Activated T-helper 17 cell treated with anti-CD3 and anti-CD28 coated beads, Interleukin-2, amount 50 U/mL, for 72 hours (primary cell): Measurements from ENCODE around the gene KLHL29. TPM values are rescaled to one million over a fixed set of nuclear protein-coding genes. Genes with fewer than 3 reads are reported as not detected.

Experiments used
- ATAC-seq: fragments of 150-1000 bp; cut with Tn5 transposase; replicated peaks from 2 replicates; pipeline ENCODE4 v1.10.0; 2021; ENCODE audit warnings: mild to moderate bottlenecking, moderate library complexity
- H3K27ac Mint-ChIP-seq: one replicate; pipeline ENCODE4 v1.8.0; 2022; ENCODE audit warnings: mixed read lengths
- H3K27me3 Mint-ChIP-seq: one replicate; pipeline ENCODE4 v1.8.0; 2022; ENCODE audit warnings: mixed read lengths
- H3K36me3 Mint-ChIP-seq: one replicate; pipeline ENCODE4 v1.8.0; 2022; ENCODE audit warnings: low read depth, mild to moderate bottlenecking, mixed read lengths
- H3K4me1 Mint-ChIP-seq: one replicate; pipeline ENCODE4 v1.8.0; 2022; ENCODE audit warnings: mixed read lengths
- H3K4me3 Mint-ChIP-seq: one replicate; pipeline ENCODE4 v1.8.0; 2022; ENCODE audit warnings: mild to moderate bottlenecking, mixed read lengths
- H3K9me3 Mint-ChIP-seq: one replicate; pipeline ENCODE4 v1.8.0; 2022; ENCODE audit warnings: mixed read lengths
- total RNA-seq, 2 donors: library from RNA; stranded (reverse); gene quantifications; one replicate each; pipeline ENCODE4 v1.2.3, GENCODE V29; 2022

Gene KLHL29
- total RNA-seq, 2 donors from 2014 or later, result 0.26 to 0.56 TPM

GRCh38 chr2:23685181-23685580 is 300.2 kb downstream of the KLHL29 start:
- H3K4me3 Mint-ChIP-seq, result no peak overlapping the region

GRCh38 chr2:23685706-23686105 is 300.7 kb downstream of the KLHL29 start:
- no peaks in the 10 kb centered on the region for H3K9me3 Mint-ChIP-seq
- no peak overlapping the region for H3K27ac Mint-ChIP-seq
- no peak overlapping the region for H3K4me3 Mint-ChIP-seq
- H3K27me3 Mint-ChIP-seq, result no peaks in the 10 kb centered on the region
- H3K4me1 Mint-ChIP-seq, result no peaks in the 10 kb centered on the region
- ATAC-seq, result no peak
- no peaks in the 10 kb centered on the region for H3K36me3 Mint-ChIP-seq

More at GRCh38 chr2:23685181-23685580, 300.2 kb downstream of the KLHL29 start:
- ATAC-seq, result no peak
- H3K4me1 Mint-ChIP-seq, result no peaks in the 10 kb centered on the region
- H3K9me3 Mint-ChIP-seq, result no peaks in the 10 kb centered on the region
- no peaks in the 10 kb centered on the region for H3K27me3 Mint-ChIP-seq
- no peaks in the 10 kb centered on the region for H3K36me3 Mint-ChIP-seq
- no peak overlapping the region for H3K27ac Mint-ChIP-seq

DNA sequence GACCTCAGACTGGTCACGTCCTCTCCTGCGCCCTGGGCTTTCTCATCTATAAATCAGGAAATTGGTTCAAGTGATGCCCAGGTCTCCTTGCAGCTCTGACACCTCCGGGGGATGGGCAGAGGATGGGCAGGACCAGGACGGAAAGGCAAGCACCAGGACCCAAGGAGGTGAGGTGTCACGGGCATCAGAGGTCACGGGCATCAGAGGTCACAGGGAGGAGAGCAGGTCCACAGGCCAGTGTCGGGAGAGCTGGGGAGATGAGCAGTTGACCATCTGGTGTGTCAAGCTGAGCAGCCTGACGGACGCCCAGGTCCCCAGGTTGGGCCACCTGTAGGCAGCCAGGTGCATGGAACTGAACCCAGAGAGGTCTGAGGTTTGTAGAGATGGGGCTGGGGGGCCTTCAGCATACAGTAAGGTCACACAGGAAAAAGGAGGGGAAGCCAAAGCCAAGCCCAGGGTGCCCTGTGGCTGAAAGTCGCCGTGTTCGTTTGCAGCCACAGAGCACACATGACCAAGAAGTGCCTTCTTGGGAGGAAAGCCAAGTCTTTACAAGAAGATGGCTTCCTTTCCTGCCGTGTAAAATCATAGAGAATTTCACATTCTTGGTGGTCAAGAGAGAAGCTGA is 301.5 kb downstream of the KLHL29 start:
- no peaks in the 10 kb centered on the region for H3K9me3 Mint-ChIP-seq
- H3K4me1 Mint-ChIP-seq, result no peaks in the 10 kb centered on the region
- H3K36me3 Mint-ChIP-seq, result no peaks in the 10 kb centered on the region
- no peak for ATAC-seq
- H3K27ac Mint-ChIP-seq, result no peak overlapping the region
- H3K4me3 Mint-ChIP-seq, result no peak overlapping the region
- H3K27me3 Mint-ChIP-seq, result no peaks in the 10 kb centered on the region

DNA sequence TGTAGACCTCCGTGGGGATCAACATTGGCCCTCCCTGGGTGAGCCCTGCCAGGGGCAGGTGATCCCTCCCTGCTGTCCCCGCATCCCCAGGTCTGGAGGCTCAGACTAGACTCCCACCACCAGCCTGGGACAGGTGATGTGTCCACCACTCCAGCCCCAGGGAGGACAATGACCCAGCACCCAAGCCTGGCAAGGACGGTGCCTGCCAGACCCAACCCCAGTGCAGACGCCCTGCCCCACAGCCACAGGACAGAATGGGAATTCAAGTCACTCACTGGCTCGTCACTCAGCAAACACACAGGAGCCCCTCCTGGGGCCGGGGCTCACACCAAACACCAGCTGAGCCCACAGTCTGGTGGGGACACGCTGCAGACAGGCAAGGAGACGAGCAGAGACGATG is 302.2 kb downstream of the KLHL29 start:
- Mint-ChIP-seq H3K9me3 (no peaks in the 10 kb centered on the region), H3K4me1 (no peaks in the 10 kb centered on the region), H3K36me3 (no peaks in the 10 kb centered on the region), H3K27ac (no peak overlapping the region), H3K4me3 (no peak overlapping the region), H3K27me3 (no peaks in the 10 kb centered on the region)
- no peak for ATAC-seq

GRCh38 chr2:23687713-23688112 is 302.7 kb downstream of the KLHL29 start:
- Mint-ChIP-seq H3K27me3 (no peaks in the 10 kb centered on the region), H3K27ac (no peak overlapping the region), H3K4me1 (no peaks in the 10 kb centered on the region), H3K4me3 (no peak overlapping the region), H3K36me3 (no peaks in the 10 kb centered on the region), H3K9me3 (no peaks in the 10 kb centered on the region)
- no peak for ATAC-seq

GRCh38 chr2:23688486-23689130 is 303.6 kb downstream of the KLHL29 start:
- H3K27ac Mint-ChIP-seq, result no peak overlapping the region
- no peak for ATAC-seq
- no peaks in the 10 kb centered on the region for H3K36me3 Mint-ChIP-seq
- no peaks in the 10 kb centered on the region for H3K4me1 Mint-ChIP-seq
- no peak overlapping the region for H3K4me3 Mint-ChIP-seq
- no peaks in the 10 kb centered on the region for H3K9me3 Mint-ChIP-seq
- no peaks in the 10 kb centered on the region for H3K27me3 Mint-ChIP-seq

DNA sequence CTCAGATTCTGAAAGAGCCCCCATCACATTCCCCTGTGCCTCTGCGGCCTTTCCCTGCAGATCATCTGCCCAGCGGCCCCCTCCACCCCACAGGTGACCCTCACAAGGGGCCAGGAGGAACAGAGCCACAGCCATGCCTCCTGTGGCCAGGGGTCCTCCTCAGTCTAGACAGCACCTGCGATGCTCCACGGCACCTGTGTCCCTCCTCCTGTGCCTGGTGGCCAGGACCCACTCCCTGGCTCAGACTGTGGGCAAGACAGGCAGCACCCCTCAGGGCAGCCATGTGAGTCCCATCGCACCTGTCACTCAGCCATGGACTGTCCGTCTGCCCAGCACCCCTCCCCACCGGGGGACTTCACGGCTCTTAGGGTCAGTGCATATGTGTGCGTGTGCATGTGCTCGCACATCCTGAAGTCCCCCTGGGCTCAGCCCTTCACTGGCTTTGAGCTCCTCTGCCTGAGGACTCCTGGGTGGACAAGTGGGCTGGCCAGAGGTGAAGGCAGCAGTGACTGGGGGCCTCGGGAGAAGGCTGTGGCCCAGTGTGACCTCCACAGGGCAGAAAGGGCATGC is 304.2 kb downstream of the KLHL29 start:
- H3K4me1 Mint-ChIP-seq, result no peaks in the 10 kb centered on the region
- H3K27me3 Mint-ChIP-seq, result no peaks in the 10 kb centered on the region
- no peak for ATAC-seq
- no peaks in the 10 kb centered on the region for H3K36me3 Mint-ChIP-seq
- H3K9me3 Mint-ChIP-seq, result no peaks in the 10 kb centered on the region
- H3K4me3 Mint-ChIP-seq, result no peak overlapping the region
- H3K27ac Mint-ChIP-seq, result no peak overlapping the region

- Mint-ChIP-seq H3K36me3 (no peaks in the 10 kb centered on the region), H3K4me3 (no peak overlapping the region), H3K4me1 (no peaks in the 10 kb centered on the region), H3K27me3 (no peaks in the 10 kb centered on the region), H3K9me3 (no peaks in the 10 kb centered on the region), H3K27ac (no peak overlapping the region)
- no peak for ATAC-seq
Observed at GRCh38 chr2:23689891-23690290, 304.9 kb downstream of the KLHL29 start.

GRCh38 chr2:23690421-23691105 is 305.6 kb downstream of the KLHL29 start:
- no peak for ATAC-seq
- H3K27ac Mint-ChIP-seq, result no peak overlapping the region
- no peaks in the 10 kb centered on the region for H3K4me1 Mint-ChIP-seq
- H3K9me3 Mint-ChIP-seq, result no peaks in the 10 kb centered on the region
- no peaks in the 10 kb centered on the region for H3K36me3 Mint-ChIP-seq
- H3K27me3 Mint-ChIP-seq, result no peaks in the 10 kb centered on the region
- H3K4me3 Mint-ChIP-seq, result no peak overlapping the region

DNA sequence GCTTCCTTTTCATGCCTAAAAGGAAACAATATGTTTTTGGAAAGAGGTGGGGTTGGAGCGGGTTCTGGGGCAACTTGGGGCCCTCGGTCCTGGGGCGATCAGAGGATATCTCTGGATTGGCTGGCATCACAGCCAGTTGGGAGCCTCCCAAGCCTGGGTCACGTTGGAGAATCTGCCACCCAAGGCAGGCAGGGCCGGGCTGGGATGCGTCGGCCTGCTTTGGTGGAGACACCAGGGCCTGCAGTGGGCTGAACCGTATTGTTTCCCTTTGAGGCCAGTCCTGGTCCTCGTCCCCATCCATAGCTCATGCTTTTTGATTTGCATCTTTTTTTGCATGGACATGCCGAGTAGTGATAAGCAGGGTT is 306.1 kb downstream of the KLHL29 start:
- no peaks in the 10 kb centered on the region for H3K36me3 Mint-ChIP-seq

DNA sequence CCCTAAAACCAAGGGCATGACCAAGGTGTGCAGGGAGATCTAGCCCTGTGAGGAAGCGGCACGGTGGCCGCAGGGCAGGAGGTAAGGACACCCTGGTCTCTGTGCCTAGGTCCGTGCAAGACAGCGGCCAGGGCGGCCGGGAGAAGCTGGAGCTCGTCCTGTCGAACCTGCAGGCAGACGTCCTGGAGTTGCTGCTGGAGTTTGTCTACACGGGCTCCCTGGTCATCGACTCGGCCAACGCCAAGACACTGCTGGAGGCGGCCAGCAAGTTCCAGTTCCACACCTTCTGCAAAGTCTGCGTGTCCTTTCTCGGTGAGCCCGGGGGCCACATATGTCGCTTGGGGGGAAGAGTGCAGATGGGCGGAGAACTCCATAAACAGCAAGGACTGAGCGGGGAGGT is 306.6 kb downstream of the KLHL29 start:
- ATAC-seq, result no peak
- H3K4me1 Mint-ChIP-seq, result no peaks in the 10 kb centered on the region
- no peak overlapping the region for H3K4me3 Mint-ChIP-seq
- no peak overlapping the region for H3K27ac Mint-ChIP-seq
- H3K36me3 Mint-ChIP-seq, result no peaks in the 10 kb centered on the region
- no peaks in the 10 kb centered on the region for H3K27me3 Mint-ChIP-seq
- H3K9me3 Mint-ChIP-seq, result no peaks in the 10 kb centered on the region

More for the DNA sequence above, 306.1 kb downstream of the KLHL29 start:
- Mint-ChIP-seq H3K4me3 (no peak overlapping the region), H3K4me1 (no peaks in the 10 kb centered on the region), H3K9me3 (no peaks in the 10 kb centered on the region), H3K27ac (no peak overlapping the region), H3K27me3 (no peaks in the 10 kb centered on the region)
- no peak for ATAC-seq

DNA sequence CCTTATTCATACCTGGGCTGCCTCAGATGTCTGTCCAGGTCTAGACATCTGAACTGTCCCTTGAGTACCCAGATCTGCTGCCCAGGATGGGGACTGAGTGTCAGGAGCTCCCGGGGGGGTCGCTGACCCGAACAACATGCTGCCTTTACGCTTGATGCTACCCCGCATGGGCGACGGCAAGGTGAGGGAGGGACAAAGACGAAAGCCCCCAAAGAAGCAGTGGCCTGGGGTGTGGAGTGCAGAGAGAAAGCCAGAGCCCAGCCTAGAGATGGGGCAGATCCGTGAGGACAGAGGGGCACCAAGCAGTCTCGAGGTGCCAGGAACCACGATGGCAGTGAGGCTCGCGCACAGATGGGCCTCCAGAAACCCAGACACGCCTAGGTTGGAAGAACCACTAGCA is 307.3 kb downstream of the KLHL29 start:
- H3K9me3 Mint-ChIP-seq, result no peaks in the 10 kb centered on the region
- no peak overlapping the region for H3K4me3 Mint-ChIP-seq
- H3K4me1 Mint-ChIP-seq, result no peaks in the 10 kb centered on the region
- ATAC-seq, result no peak
- H3K27me3 Mint-ChIP-seq, result no peaks in the 10 kb centered on the region
- H3K36me3 Mint-ChIP-seq, result no peaks in the 10 kb centered on the region
- H3K27ac Mint-ChIP-seq, result no peak overlapping the region

- H3K27me3 Mint-ChIP-seq, result no peaks in the 10 kb centered on the region
- no peak overlapping the region for H3K4me3 Mint-ChIP-seq
- no peak for ATAC-seq
- H3K27ac Mint-ChIP-seq, result no peak overlapping the region
- no peaks in the 10 kb centered on the region for H3K9me3 Mint-ChIP-seq
- H3K36me3 Mint-ChIP-seq, result no peaks in the 10 kb centered on the region
- H3K4me1 Mint-ChIP-seq, result no peaks in the 10 kb centered on the region
Observed at GRCh38 chr2:23692851-23693605, 308.0 kb downstream of the KLHL29 start.

DNA sequence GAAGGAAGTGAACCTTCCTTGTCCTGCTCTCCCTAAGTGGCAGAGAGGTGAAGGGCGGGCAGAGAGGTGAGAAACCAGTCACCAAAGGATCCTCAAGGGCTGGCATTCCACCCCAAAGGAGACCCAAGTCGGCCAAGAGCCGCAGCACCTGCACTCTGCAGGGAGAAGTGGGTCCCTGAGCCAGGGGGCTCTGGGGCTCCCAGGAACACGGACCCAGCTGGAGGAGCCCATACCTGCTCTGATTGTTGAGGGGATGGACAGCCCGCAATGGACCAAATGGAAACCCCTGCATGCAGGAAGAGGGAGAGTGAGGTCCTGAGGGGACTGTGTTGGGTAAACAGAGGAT is 308.6 kb downstream of the KLHL29 start:
- no peaks in the 10 kb centered on the region for H3K27me3 Mint-ChIP-seq
- no peak overlapping the region for H3K4me3 Mint-ChIP-seq
- H3K4me1 Mint-ChIP-seq, result no peaks in the 10 kb centered on the region
- H3K9me3 Mint-ChIP-seq, result no peaks in the 10 kb centered on the region
- H3K27ac Mint-ChIP-seq, result no peak overlapping the region
- ATAC-seq, result no peak
- no peaks in the 10 kb centered on the region for H3K36me3 Mint-ChIP-seq
